CD14-positive monocyte (primary cell): ENCODE results near the gene PDE4D. TPM values are rescaled to one million over a fixed set of nuclear protein-coding genes. Genes with fewer than 3 reads are reported as not detected.

Experiments
- DNase-seq, 3 donors: peaks; one replicate each; pipeline ENCODE4 v3.0.0-alpha.2; 2011 to 2022
- H2AFZ ChIP-seq: 2 replicates; pipeline ENCODE4 v1.6.0; 2012; ENCODE audit warnings: mild to moderate bottlenecking, low read depth, low read length, inconsistent platforms; ENCODE audit not compliant: insufficient read depth, poor library complexity, severe bottlenecking
- H3K27ac ChIP-seq, 2 donors: 1 replicate in 1 of 2; 2 replicates in 1 of 2; pipeline ENCODE4 v1.5.1; 2012 to 2013; ENCODE audit warnings: low read length in 2 of 2, control low read depth in 1 of 2, inconsistent platforms in 1 of 2, low read depth in 1 of 2, mild to moderate bottlenecking in 1 of 2
- H3K27me3 ChIP-seq, 2 donors: one replicate each; pipeline versions ENCODE4 v1.6.0 to v1.6.1; 2011 to 2013; ENCODE audit warnings: low read length in 2 of 2; ENCODE audit not compliant: control insufficient read depth in 2 of 2, insufficient read depth in 2 of 2
- H3K36me3 ChIP-seq, 2 donors: replicated peaks in 1 of 2; 1 replicate in 1 of 2; 2 replicates in 1 of 2; pipeline versions ENCODE4 v1.5.1 to v1.6.1; 2012 to 2013; ENCODE audit warnings: low read length in 2 of 2, control low read depth in 1 of 2, inconsistent platforms in 1 of 2, mild to moderate bottlenecking in 1 of 2; ENCODE audit not compliant: insufficient read depth in 2 of 2, control insufficient read depth in 1 of 2
- H3K4me1 ChIP-seq, 2 donors: 1 replicate in 1 of 2; 2 replicates in 1 of 2; pipeline versions ENCODE4 v1.5.1 to v1.6.1; 2012 to 2013; ENCODE audit warnings: low read length in 2 of 2, control low read depth in 1 of 2, inconsistent platforms in 1 of 2, mild to moderate bottlenecking in 1 of 2, moderate library complexity in 1 of 2; ENCODE audit not compliant: insufficient read depth in 2 of 2, control insufficient read depth in 1 of 2
- H3K4me2 ChIP-seq: replicated peaks from 2 replicates; pipeline ENCODE3; 2012; ENCODE audit warnings: low read length, moderate library complexity, mild to moderate bottlenecking; ENCODE audit not compliant: poor library complexity, severe bottlenecking; ENCODE audit errors: extremely low read depth
- H3K4me3 ChIP-seq, 3 experiments: fragments of 200-600 bp in 1 of 3; sonication (generic) in 1 of 3; replicated peaks in 1 of 3; 1 replicate in 2 of 3; 2 replicates in 1 of 3; pipeline ENCODE4 v1.5.1; 2011 to 2013; ENCODE audit warnings: low read length in 3 of 3, mild to moderate bottlenecking in 3 of 3, control low read depth in 2 of 3, low read depth in 2 of 3, inconsistent platforms in 1 of 3, moderate library complexity in 1 of 3
- H3K79me2 ChIP-seq: 2 replicates; pipeline ENCODE4 v1.6.0; 2012; ENCODE audit warnings: mild to moderate bottlenecking, control low read depth, inconsistent platforms, low read length, moderate library complexity; ENCODE audit not compliant: insufficient read depth
- H3K9ac ChIP-seq: 2 replicates; pipeline ENCODE4 v1.6.0; 2017; ENCODE audit warnings: low read length, mild to moderate bottlenecking; ENCODE audit not compliant: insufficient read depth, poor library complexity, severe bottlenecking
- H3K9me3 ChIP-seq, 2 donors: replicated peaks in 1 of 2; 1 replicate in 1 of 2; 2 replicates in 1 of 2; pipeline versions ENCODE4 v1.5.1 to v1.6.1; 2012 to 2013; ENCODE audit warnings: low read length in 2 of 2, control low read depth in 1 of 2; ENCODE audit not compliant: control insufficient read depth in 1 of 2, insufficient read depth in 1 of 2
- H4K20me1 ChIP-seq: 2 replicates; pipeline ENCODE4 v1.6.0; 2012; ENCODE audit warnings: mild to moderate bottlenecking, low read length, control low read depth, moderate library complexity; ENCODE audit not compliant: insufficient read depth
- H3K27ac Mint-ChIP-seq, 7 donors: one replicate each; pipeline ENCODE4 v1.8.0; 2020; ENCODE audit warnings: mild to moderate bottlenecking in 7 of 7, mixed read lengths in 7 of 7, moderate library complexity in 6 of 7, inconsistent platforms in 2 of 7
- H3K27me3 Mint-ChIP-seq, 3 donors: one replicate each; pipeline ENCODE4 v1.8.0; 2021 to 2022; ENCODE audit warnings: low read depth in 3 of 3, mild to moderate bottlenecking in 3 of 3, mixed read lengths in 3 of 3, moderate library complexity in 3 of 3, inconsistent platforms in 1 of 3
- H3K36me3 Mint-ChIP-seq, 2 donors: one replicate each; pipeline ENCODE4 v1.8.0; 2020; ENCODE audit warnings: mixed read lengths in 2 of 2, inconsistent platforms in 1 of 2, mild to moderate bottlenecking in 1 of 2
- H3K4me1 Mint-ChIP-seq: one replicate; pipeline ENCODE4 v1.8.0; 2020; ENCODE audit warnings: mild to moderate bottlenecking, mixed read lengths
- H3K4me3 Mint-ChIP-seq, 2 donors: one replicate each; pipeline ENCODE4 v1.8.0; 2020; ENCODE audit warnings: mild to moderate bottlenecking in 2 of 2, mixed read lengths in 2 of 2, moderate library complexity in 1 of 2
- H3K9me3 Mint-ChIP-seq, 7 donors: one replicate each; pipeline ENCODE4 v1.8.0; 2020 to 2022; ENCODE audit warnings: mixed read lengths in 7 of 7, mild to moderate bottlenecking in 6 of 7, moderate library complexity in 6 of 7, inconsistent platforms in 2 of 7
- CTCF ChIP-seq: fragments of 200-600 bp; IDR thresholded peaks from one replicate; pipeline ENCODE4 v1.8.0; 2022; ENCODE audit warnings: antibody characterized with exemption, mild to moderate bottlenecking
- WGBS: methylation state at CpG from one replicate; pipeline ENCODE4 v1.1.5; 2013; ENCODE audit warnings: missing lambda C conversion rate; ENCODE audit not compliant: insufficient coverage; 5-methylcytosine and 5-hydroxymethylcytosine counted together
- intact Hi-C, 2 donors: fragments of 100-400 bp; cut with micrococcal nuclease; formaldehyde crosslinking; loops; one replicate each; pipeline versions ENCODE4 v1.15.0 to v1.15.1; 2023
- polyA plus RNA-seq, 3 donors: library from polyadenylated mRNA; depleted of rRNA in 1 of 3; unstranded in 2 of 3; stranded (reverse) in 1 of 3; fragments of 300-500 nt in 2 of 3; fragments of >200 nt in 1 of 3; fragmentation: Illumina TruSeq in 2 of 3; gene quantifications; 1 replicate in 2 of 3; 2 replicates in 1 of 3; pipeline ENCODE4 v1.2.3, GENCODE V29; 2012 to 2021

The PDE4D gene
- polyA plus RNA-seq, 3 donors, result 1.9 to 3.4 (median 2.8) TPM

GRCh38 chr5:59301727-59302126 lies 591.8 kb downstream of the PDE4D start:
- intact Hi-C loops, result no loop called here
- no peak overlapping the region for H3K4me3 Mint-ChIP-seq
- peaks cover 0 to 2% (median 0%) of the 10 kb centered on the region in 3 donors for H3K27me3 Mint-ChIP-seq
- Histone ChIP-seq H3K79me2 (no peaks in the 10 kb centered on the region), H3K4me3 (no peak overlapping the region), H2AFZ (no peak overlapping the region), H3K36me3 (no peaks in the 10 kb centered on the region), H3K4me1 (no peaks in the 10 kb centered on the region), H3K27ac (no peak overlapping the region), H3K27me3 (no peaks in the 10 kb centered on the region), H4K20me1 (no peaks in the 10 kb centered on the region), H3K9ac (no peak overlapping the region), H3K4me2 (no peak overlapping the region), H3K9me3 (no peaks in the 10 kb centered on the region)
- no peak for DNase-seq
- 62% methylated on average over 3 of the region's 4 CpGs for WGBS
- no peak for TF ChIP-seq CTCF
- H3K9me3 Mint-ChIP-seq, result peaks cover 0 to 17% (median 4%) of the 10 kb centered on the region in 7 donors
- peaks cover 11% of the 10 kb centered on the region for H3K4me1 Mint-ChIP-seq
- peak overlapping the region in 1 of 7 donors; percentile 10 for H3K27ac Mint-ChIP-seq
- no peaks in the 10 kb centered on the region for H3K36me3 Mint-ChIP-seq

- H3K79me2 ChIP-seq, result no peaks in the 10 kb centered on the region
- H3K9ac ChIP-seq, result no peak overlapping the region
- H3K36me3 Mint-ChIP-seq, result no peaks in the 10 kb centered on the region
- no peaks in the 10 kb centered on the region for H3K9me3 ChIP-seq
- H3K4me2 ChIP-seq, result no peak overlapping the region
- no peaks in the 10 kb centered on the region for H3K36me3 ChIP-seq
- H3K27me3 Mint-ChIP-seq, result peaks cover 0 to 2% (median 0%) of the 10 kb centered on the region in 3 donors
- no peak for DNase-seq
- WGBS, result 100% methylated on average over 1 of the region's 1 CpG
- H4K20me1 ChIP-seq, result no peaks in the 10 kb centered on the region
- H3K4me3 ChIP-seq, result no peak overlapping the region
- no peak for TF ChIP-seq CTCF
- no peak overlapping the region for H2AFZ ChIP-seq
- H3K9me3 Mint-ChIP-seq, result peaks cover 0 to 16% (median 4%) of the 10 kb centered on the region in 7 donors
- no peak overlapping the region for H3K27ac Mint-ChIP-seq
- H3K27me3 ChIP-seq, result no peaks in the 10 kb centered on the region
- no peaks in the 10 kb centered on the region for H3K4me1 ChIP-seq
- H3K4me3 Mint-ChIP-seq, result no peak overlapping the region
- H3K4me1 Mint-ChIP-seq, result peaks cover 13% of the 10 kb centered on the region
- intact Hi-C loops, result no loop called here
- no peak overlapping the region for H3K27ac ChIP-seq
Observed at GRCh38 chr5:59300930-59301329, 592.6 kb downstream of the PDE4D start.
